GM23338 (cell line): ENCODE results near the gene GM2A.

Experiments used
- CTCF ChIP-seq, 2 experiments: fragments of 200-600 bp in 1 of 2; sonication (generic) in 1 of 2; conservative IDR thresholded peaks; 2 replicates each; pipeline versions ENCODE4 v1.5.1 to v1.6.1; 2016 to 2017; ENCODE audit warnings: antibody characterized with exemption in 2 of 2, low read depth in 2 of 2, mild to moderate bottlenecking in 2 of 2, moderate library complexity in 1 of 2
- EZH2 ChIP-seq: fragments of 200-600 bp; sonication (generic); IDR thresholded peaks from one replicate; pipeline ENCODE4 v1.8.0; 2017; ENCODE audit warnings: antibody characterized with exemption, mild to moderate bottlenecking, low read depth; ENCODE audit not compliant: unreplicated experiment
- JUNB ChIP-seq: IDR thresholded peaks from one replicate; pipeline ENCODE4 v1.6.1; 2016; ENCODE audit warnings: antibody characterized with exemption; ENCODE audit not compliant: unreplicated experiment
- POLR2AphosphoS5 ChIP-seq: IDR thresholded peaks from 2 replicates; pipeline ENCODE4 v1.6.1; 2016; ENCODE audit warnings: antibody characterized with exemption, low read depth
- REST ChIP-seq: IDR thresholded peaks from one replicate; pipeline ENCODE4 v1.6.1; 2018; ENCODE audit warnings: antibody characterized with exemption; ENCODE audit not compliant: unreplicated experiment

- TF ChIP-seq CTCF (conservative IDR thresholded peaks at IDR 0.05; ENCODE audit: low read depth in 2 of 2) (no peak), EZH2 (no peak), POLR2AphosphoS5 (no peak), REST (no peak), JUNB (no peak)
Measured at GRCh38 chr5:151296974-151297373, 44.0 kb downstream of the GM2A start.
